HG02763 (cell line): ENCODE results near the gene ERBIN.
"Not testable (repeated sequence)": the region's sequence is repeated elsewhere in the genome, so short reads cannot be mapped to it uniquely, and the experiment has no call there.

Experiments
- ATAC-seq: cut with Tn5 transposase; IDR thresholded peaks from one replicate; pipeline ENCODE4 v1.9.1; 2021; ENCODE audit warnings: mild to moderate bottlenecking, moderate library complexity; ENCODE audit not compliant: unreplicated experiment

Gene ERBIN

DNA sequence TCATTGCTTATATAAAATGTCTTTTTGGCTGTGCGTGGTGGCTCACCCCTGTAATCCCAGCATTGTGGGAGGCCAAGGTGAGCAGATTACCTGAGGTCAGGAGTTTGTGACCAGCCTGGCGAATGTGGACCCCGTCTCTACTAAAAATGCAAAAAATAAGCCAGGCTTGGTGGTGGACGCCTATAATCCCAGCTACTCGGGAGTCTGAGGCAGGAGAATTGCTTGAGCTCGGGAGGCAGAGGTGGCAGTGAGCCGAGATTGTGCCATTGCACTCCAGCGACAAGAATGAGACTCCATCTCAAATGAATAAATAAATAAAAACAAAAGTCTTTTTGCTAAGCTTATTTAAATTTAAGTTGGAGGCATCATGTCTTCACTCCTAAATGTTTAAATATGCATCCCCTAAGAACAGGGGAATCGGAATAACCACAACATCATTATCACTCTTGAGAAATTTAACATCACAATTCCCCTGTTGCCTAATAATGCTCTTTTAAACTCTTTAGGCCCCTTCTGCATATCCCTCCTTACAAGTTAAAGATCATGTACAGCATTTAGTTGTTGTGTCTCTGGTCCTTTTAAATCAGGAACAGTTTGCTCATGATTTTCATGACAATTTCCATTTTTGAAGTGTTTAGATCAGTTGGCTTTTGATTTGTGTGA is 72.8 kb downstream of the ERBIN start:
- no peak for ATAC-seq

DNA sequence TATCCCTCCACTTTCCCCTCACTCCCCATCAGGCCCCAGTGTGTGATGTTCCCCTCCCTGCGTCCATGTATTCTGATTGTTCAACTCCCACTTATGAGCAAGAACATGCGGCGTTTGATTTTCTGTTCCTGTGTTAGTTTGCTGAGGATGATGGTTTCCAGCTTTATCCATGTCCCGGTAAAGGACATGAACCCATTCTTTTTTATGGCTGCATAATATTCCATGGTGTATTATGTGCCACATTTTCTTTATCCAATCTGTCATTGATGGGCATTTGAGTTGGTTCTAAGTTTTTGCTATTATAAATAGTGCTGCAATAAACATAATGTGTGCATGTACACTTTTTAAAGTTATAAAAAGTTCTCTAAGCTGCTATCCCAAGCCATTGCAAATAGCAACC is 75.6 kb downstream of the ERBIN start:
- ATAC-seq, result no peak

DNA sequence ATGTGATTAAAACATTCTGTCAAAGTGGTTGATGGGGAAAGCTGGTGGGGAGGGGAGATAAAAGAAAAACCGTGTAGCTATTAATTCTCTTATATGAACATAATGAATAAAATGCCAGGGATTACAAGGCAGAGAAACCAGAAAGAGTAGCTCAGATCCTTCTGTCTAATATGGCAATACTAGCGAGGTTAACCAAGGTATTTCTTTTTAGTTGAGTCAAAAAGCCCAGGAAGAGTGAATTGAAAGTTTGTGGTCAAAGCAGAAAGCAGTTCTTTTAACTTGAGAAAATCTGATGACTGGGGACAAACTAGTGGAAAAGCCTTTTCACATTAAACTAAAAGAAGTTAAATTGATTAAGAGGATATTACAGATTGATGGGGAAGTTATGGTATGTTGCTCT is 76.0 kb downstream of the ERBIN start:
- ATAC-seq, result no peak

DNA sequence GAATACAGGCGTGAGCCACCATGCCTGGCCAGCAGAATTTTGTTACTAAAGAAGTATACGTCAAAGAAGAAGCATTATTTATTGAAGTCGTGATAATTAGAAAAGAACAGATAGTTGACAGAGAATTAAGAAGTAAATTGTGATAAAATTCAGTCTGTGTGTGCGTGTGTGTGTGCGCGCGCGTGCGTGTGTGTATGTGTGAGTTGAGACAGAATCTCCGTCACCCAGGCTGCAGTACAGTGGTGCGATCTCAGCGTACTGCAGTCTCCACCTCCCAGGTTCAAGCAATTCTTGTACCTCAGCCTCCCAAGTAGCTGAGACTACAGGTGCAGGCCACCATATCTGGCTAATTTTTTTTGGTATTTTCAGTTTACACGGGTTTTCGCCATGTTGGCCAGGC is 77.8 kb downstream of the ERBIN start:
- no peak for ATAC-seq

DNA sequence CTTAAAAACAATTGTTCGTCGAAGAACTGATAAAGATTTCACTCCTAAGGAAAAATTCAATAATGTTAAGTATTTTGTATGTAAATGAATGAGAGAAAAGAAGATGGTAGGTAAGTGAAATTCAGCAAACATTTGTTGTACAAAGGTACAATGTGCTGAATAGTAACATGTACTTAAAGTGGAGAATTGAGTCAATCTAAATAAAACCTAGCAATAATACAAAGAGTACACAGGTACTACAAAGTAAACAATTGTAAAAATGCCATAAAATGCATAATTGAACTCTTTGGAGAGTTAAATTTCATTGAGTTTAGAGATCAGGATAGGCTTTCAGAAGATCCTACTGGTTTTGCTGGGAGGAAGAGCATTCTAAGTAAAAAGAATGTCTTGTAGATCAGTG is 82.9 kb downstream of the ERBIN start:
- no peak for ATAC-seq

DNA sequence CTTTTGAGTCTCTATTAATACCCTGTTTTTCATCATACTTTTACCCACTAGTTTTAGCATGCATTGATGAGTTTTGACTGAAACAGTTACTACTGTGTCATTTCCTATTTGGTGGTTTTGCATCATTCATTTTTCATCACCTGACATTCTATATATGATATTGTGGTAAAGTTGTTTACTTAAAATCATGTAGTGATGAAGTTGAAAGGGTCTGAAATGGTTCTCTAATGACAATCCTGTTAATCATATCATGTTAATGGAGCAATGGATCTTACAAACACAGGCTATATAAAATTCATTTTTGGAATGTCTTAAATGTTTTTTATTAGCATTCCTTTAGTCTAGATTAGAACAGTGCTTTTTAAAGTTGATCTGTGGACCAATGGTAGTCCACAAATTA is 84.1 kb downstream of the ERBIN start:
- no peak for ATAC-seq

DNA sequence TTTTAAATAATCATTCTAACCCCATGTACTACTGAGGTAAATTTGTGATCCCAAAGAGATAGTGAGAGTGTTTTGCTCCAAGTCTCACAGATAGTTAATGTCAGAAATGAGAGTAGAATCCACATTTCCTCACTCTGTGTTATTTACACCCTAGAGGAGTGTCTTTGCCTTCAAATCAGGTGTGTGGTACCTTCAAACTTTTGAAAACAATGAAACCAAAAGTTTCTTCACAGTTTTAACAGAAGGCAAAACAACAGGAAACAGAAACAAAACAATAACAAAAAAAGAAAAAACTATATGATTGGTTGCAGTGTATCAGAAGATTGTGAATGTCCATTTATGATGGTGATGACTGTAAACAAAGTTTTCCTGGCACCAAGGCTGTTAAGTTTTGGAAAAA is 85.9 kb downstream of the ERBIN start:
- no peak for ATAC-seq

DNA sequence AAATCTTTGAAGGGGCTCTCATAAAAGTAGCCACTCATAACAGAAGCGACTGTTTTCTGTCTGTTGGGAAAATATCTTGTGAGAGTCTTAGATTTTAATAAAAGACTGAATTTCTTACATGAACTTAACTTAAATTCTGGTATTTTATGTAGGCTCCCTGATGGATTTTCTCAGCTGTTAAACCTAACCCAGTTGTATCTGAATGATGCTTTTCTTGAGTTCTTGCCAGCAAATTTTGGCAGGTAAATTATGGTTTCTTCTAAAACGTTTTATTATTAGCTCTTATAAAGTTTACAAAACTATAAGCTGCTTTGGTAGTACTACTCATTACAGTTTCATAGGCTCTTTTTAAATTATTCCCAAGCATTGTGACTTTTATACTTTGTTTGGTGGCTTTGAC is 87.0 kb downstream of the ERBIN start:
- no peak for ATAC-seq

DNA sequence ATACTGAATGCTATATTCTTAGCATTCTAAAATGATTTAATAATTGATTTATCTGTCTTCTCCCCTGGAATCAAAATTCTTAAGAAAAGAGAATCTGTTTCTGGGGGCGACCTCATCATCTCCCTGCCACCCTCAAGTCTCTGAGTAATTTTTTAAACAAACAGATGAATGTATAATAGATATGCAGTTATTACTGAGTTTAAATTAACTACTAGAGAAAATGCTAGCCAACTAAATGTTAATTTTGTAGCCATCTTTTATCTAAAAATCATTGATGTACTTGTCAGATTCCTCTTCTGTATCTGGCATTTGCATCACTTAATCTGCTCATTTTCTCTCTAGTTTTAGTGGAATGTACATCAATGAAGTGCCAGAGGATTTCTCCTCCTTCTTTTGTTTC is 87.5 kb downstream of the ERBIN start:
- no peak for ATAC-seq

DNA sequence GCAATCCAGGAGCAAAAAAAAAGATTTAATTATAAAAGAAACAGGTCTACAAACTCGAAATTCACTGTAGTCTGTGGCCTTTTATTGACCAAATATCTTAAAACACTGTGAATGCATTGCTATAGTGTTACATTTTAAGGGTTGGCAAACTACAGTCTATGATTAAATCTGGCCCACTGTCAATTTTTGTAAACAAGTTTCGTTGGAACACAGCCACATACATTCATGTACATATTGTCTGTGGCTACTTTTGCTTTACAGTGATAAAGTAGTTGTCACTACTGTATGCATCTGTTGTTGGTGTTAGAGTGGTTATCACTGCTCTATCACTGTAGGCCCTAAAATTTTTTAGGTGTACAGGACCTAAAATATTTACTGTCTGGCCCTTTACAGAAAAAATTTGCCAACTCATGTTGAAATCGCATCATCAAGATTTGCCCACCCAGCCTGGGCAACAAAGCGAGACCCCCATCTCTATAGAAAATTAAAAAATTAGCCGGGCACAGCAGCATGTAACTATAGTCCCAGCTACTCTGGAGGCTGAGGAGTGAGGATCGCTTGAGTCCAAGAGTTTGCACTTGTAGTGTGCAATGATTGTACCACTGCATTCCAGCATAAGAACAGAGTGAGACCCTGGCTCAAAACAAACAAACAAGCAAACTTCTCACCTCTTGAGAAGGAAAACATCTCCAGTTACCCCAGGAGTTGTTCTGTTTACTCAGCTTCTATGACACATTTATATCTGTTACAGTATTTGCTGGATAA is 89.0 kb downstream of the ERBIN start:
- no peak for ATAC-seq

DNA sequence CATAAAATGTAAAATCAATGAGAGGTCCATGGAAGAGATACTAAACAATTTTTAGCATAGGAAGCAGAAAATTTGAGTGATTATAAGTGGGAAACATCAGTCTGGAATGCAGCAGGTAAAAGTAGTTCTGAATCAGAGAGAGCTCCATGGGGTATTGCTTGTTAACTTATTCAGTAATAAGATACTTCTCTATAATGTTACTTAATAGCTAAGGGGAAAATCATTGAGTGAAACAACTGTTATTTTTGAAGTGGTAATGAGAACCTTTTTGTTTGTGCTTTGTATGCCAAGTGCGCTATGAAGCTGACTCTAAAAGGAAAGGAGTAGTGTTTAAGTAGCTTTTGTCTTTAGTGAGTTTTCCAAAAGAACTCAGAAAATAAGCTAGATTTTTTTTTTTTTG is 95.2 kb downstream of the ERBIN start:
- ATAC-seq, result no peak

DNA sequence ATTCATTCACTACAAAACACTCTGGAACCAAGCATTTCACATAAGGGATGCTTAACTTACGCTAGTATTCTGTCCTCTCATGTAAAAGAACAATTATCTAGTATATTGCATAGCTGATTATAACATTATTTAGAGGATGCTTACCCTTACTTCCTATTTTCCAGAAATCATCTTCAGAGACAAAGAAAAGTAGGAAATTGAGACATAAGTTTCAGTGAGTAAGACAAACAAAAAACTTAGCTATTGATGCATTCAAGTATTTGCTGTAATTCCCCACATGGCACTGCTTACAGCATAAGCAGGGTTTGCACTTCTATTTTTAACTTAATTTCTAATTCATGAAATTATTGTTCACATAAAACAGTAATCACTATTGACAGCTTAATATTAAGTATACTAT is 112.9 kb downstream of the ERBIN start:
- no peak for ATAC-seq

DNA sequence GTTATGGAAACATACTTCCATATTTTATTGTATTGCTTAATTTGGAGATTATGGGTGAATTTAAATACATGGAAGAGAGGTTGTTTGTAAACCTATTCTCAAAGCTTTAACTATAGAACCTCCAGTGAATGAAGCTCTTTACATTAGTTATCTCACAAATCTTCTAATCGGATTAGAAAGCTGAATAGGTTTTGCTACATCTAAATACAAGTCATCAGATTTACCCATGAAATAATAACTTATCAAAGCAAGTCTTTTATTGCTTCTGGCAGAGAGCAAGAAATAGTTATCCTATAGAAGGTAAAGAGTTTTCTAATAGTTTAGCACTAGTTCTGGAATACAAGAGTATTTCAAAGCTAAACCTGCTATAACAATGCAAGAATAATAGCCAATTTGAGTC is 113.3 kb downstream of the ERBIN start:
- no peak for ATAC-seq

DNA sequence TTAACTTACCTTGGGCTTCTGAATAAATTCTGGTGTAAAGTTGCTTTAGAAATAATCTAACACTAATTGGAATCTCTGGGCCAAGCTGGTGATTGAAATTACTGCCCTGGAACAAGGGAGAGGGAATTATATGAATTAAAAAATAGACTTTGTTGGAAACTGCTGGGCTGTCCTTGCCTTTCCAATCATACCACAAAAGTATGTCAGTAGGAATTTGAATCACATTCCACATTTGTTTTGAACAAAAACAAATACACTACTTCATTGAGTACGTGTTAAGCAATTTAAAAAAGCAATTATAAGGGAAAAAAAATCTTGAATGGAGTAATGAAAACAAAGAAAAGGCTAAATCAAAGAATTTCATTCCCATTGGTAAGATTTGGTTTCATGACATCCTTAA is 115.3 kb downstream of the ERBIN start:
- no peak for ATAC-seq

DNA sequence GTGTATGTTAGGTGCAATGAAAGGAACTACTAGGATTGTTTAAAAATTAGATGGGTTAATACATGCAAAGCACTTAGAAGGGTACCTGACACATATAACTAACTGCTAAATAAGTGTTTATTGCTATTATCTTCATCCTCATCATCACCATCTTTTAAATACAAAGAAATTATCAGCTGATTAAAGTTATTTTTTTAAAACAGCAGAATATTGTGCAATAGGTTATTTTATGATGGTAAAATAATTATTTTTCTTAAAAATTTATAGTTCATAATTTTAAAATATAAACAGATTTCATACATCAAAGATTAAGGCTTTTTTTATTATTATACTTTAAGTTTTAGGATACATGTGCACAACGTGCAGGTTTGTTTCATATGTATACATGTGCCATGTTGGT is 130.9 kb downstream of the ERBIN start:
- no peak for ATAC-seq

DNA sequence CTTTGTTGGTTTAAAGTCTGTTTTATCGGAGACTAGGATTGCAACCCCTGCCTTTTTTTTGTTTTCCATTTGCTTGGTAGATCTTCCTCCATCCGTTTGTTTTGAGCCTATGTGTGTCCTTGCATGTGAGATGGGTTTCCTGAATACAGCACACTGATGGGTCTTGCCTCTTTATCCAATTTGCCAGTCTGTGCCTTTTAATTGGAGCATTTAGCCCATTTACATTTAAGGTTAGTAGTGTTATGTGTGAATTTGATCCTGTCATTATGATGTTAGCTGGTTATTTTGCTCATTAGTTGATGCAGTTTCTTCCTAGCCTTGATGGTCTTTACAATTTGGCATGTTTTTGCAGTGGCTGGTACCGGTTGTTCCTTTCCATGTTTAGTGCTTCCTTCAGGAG is 134.9 kb downstream of the ERBIN start:
- not testable (repeated sequence) for ATAC-seq

DNA sequence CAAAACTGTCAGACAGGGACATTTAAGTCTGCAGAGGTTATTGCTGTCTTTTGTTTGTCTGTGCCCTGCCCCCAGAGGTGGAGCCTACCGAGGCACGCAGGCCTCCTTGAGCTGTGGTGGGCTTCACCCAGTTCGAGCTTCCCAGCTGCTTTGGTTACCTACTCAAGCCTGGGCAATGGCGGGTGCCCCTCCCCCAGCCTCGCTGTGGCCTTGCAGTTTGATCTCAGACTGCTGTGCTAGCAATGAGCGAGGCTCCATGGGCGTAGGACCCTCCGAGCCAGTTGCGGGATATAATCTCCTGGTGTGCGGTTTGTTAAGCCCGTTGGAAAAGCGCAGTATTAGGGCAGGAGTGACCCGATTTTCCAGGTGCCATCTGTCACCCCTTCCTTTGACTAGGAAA is 136.7 kb downstream of the ERBIN start:
- not testable (repeated sequence) for ATAC-seq

DNA sequence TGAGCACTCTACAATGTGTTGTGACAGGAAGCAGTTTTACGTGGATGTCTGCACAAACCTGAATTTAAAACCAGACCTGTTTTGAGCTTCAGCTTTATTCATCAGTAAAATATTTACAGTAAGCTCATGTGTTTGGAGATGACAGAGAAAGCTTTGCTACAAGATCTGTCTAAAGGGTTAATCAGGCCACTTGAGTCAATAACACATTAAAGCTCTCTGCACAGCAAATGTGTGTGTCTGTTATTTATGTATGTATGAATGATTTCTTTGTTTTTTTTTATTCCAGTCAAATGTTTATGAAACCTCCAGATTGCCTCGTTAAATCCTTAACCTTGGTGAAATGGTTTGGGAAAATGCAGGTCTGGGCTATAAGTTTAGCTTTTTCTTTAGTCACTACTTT is 140.5 kb downstream of the ERBIN start:
- no peak for ATAC-seq

DNA sequence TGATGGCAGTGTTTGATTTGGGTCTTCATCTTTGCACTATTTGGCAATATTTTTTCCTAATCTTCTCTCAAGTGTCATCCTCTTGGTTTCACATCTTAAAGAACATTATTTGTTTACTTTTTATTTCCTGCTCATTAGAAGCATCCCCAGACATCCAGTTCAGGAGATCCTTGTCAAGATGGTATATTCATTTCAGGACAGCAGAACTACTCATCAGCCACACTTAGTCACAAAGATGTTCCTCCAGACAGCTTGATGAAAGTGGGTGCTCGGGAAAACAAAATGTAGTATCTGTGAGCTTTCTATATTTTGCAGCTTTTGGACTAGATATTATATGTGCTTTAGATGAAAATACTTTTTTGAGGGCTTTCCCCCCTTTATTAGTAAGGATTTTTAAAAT is 145.7 kb downstream of the ERBIN start:
- no peak for ATAC-seq

DNA sequence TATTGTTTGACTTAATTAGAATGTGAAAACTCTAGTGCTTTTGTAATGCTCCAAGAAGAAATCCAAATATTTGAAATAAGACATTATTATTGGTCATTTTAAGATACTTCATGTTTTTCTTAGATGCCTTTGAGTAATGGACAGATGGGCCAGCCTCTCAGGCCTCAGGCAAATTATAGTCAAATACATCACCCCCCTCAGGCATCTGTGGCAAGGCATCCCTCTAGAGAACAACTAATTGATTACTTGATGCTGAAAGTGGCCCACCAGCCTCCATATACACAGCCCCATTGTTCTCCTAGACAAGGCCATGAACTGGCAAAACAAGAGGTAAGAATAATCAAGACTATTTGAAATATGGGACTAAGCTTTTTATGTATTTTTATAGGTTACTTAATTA is 148.5 kb downstream of the ERBIN start:
- no peak for ATAC-seq

DNA sequence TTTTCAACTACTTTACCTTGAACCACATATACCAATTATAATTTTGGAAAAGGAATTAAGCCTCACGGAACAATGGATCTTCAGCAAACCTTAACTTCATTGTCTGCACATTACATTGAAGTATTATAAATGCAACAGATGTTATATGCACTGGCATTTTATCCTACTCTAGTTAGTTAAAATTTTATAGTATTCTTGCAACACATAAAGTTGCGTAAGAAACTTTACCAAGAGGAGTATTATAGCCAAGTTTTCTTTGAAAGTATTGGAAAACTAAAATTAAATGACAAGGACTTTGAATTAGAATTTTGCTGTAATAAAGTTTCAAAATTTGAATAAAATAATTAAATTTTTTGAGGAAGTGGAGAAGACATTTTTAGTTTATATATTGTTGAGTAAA is 154.3 kb downstream of the ERBIN start:
- no peak for ATAC-seq

DNA sequence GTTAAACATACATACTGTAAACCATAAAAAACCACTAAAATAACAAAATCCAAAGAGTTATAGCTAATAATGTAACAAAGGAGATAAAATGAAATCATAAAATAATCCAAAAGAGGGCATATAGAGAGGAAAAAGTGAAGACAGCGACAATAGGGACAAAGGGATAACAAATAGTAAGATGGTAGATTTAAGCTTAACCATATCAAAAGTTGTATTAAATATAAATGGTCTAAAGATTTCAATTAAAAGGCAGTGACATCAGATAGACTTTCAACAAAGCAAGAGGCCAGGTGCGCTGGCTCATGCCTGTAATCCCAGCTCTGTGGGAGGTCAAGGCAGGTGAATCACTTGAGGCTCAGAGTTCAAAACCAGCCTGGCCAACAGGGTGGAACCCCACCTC is 163.0 kb downstream of the ERBIN start:
- no peak for ATAC-seq

DNA sequence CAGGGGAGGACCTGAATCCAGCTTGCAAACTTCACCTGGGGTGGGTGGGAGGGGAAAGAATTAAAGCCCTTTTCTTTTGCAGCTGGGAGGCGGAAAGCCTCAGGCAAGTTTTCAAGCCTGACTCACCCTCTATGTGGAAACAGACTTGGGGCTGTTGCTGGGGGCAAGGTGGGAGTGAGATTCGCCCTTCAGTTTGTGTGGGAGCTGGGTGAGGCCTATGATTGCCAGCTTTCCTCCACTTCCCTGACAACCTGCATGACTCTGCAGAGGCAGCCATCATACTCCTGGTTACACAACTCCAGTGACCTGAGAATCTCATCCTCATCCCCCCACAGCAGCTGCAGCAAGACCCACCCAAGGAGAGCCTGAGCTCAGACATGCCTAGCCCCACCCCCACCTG is 174.5 kb downstream of the ERBIN start:
- no peak for ATAC-seq
